ENCODE results near the gene LEO1.

The LEO1 gene

DNA sequence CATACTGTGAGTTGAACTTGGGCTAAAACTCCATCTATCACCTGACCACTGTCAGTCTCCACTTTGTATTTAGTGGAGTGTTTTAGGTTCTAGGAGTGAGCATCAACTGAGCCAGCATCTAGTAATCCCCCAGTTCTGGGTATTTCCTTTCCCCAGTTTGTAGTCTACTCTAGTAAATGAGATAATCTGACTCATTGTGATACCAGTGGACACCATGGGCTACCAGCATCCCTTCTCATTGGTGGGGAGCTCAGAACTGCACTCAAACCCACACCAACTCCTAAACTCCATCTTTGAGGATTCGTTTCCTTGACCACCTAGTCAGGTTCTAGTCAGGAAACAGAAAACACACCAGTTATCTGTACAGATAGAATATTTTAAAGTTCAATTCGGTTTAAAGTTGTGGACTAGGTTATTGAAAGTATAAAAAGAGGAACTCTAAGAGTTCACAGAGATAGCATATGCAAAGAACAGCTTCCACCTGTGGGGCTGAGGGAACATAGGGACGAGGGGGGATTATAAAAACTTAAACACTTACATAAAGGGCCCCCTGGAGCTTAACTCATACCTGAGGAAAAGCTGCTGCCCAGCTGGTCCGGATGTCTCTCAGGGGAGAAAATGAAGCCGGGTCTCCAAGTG is 36.0 kb downstream of the LEO1 start:
- FAIRE-seq: no peak
- DNase-seq (ENCODE audit: insufficient read length, low spot score): no peak
- TF ChIP-seq POLR2A (IDR thresholded peaks at IDR 0.05; ENCODE audit: low read depth, low read length): no peak

DNA sequence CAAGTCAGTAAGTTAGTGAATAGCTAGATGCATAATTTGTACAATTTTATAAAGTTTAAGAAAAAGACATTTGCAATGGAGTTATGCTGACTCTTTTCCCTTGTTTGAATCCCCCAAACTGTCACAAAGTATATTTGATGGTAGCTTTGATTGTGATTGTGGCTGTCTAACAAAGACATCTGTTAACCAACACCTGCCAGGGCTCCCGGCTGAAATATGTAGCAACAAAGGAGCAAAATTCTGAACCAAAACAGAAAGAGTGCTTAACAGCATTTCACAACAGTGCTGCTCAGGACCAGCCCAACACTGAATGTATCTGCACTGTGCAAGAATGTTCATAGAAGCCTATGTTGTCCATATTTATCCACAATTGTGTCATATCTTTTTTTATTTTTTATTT is 39.4 kb downstream of the LEO1 start:
- FAIRE-seq (no peak), DNase-seq (ENCODE audit: insufficient read length, low spot score) (no peak)
- TF ChIP-seq POLR2A (IDR thresholded peaks at IDR 0.05; ENCODE audit: low read depth, low read length): no peak

DNA sequence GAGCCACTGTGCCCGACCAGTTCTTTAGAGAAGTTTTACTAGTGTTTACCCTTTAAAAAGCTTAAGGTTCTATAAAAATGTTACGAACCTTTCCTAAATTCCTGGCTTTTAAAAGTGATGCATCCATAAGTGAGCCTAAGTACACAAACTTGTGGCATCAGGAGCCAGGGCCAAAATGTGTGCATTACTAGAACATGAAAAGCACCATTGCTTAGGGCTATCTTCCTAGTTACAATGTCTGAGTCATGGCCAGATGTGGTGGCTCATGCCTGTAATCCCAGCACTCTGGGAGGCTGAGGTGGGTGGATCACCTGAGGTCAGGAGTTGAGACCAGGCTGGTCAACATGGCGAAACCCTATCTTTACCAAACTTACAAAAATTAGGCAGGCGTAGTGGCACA is 39.9 kb downstream of the LEO1 start:
- DNase-seq (ENCODE audit: insufficient read length, low spot score): no peak
- no peak for TF ChIP-seq POLR2A (IDR thresholded peaks at IDR 0.05; ENCODE audit: low read depth, low read length)
- FAIRE-seq: no peak

DNA sequence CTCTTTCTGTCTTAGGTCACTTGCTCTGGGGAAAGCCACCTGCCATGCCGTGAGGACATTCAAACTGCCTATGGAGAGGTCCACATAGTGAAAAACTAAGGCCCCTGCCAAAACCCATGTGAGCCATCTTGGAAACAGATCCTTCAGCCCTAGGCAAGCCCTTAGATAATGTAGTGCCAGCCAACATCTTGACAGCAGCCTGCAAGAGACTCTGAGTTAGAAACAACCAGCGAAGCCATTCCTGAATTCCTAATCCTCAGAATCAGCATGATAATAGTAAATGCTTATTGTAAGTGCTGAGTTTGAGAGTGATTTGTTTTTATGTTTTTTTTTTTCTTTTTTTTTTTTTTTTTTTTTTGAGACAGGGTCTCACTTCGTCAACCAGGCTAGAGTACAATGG is 40.6 kb downstream of the LEO1 start:
- no peak for DNase-seq (ENCODE audit: insufficient read length, low spot score)
- no peak for FAIRE-seq
- TF ChIP-seq POLR2A (IDR thresholded peaks at IDR 0.05; ENCODE audit: low read depth, low read length): no peak

DNA sequence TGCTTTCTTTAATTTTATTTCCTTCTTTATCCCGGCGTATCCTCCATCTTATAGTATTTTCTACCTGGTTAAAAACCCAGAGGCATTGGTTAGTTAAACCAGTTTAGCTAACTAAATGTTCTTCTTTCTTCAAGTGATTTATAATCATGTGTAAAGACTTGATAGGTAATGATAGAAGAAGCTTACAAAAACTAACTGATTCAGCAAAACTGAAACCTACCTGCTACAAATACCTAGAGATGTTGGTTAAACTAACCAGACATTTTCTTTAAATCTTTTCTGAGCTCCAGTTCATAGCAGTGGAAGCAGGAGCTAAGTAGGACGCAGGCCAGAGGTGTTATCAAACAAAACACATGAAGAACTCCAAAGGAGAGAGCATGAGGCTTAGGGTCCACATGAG is 44.8 kb downstream of the LEO1 start:
- FAIRE-seq (no peak), DNase-seq (ENCODE audit: insufficient read length, low spot score) (no peak)
- no peak for TF ChIP-seq POLR2A (IDR thresholded peaks at IDR 0.05; ENCODE audit: low read depth, low read length)

DNA sequence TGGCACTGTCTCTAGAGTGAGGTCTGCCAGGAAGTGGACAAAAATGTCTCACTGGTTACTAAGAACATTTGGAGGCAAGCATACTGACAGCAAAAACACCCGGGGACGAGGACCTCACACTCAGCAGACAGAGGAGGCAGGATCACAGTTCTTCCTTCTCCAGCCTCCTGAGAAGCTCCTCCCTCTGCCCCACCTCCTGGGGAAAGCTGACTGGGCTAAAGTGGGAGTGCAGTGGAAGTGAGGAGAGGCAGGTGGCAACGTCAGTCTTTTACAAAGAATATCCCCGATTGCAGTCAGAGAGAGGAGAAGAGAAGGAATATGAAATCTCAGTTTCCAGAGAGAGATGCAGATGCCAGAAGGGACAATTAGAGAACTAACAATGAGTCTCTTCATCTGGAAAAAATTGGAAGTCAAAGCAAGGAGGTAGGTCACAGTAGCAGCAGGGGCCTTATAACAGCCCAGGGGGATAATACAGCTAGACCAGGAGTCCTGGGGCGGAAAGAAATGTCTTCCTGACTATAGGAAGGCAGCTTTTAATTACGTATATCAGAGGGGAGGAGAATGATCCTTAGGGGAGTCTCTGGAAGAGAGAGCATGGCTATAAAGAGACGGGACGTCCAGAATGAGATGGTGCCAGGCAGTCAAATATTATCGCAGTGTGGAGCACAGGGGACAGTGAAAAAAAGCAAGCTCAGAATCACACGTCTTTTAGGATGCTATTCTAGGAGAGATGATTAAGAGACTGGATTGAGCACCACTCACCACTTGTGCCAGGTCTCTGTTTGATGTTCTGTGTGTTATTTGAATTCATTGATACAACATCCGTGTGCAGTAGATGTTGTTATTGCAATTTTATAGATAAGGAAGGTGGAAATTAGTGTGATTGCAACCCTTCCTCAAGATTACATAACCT is 47.2 kb downstream of the LEO1 start:
- FAIRE-seq (no peak), DNase-seq (ENCODE audit: insufficient read length, low spot score) (no peak)
- no peak for TF ChIP-seq POLR2A (IDR thresholded peaks at IDR 0.05; ENCODE audit: low read depth, low read length)

DNA sequence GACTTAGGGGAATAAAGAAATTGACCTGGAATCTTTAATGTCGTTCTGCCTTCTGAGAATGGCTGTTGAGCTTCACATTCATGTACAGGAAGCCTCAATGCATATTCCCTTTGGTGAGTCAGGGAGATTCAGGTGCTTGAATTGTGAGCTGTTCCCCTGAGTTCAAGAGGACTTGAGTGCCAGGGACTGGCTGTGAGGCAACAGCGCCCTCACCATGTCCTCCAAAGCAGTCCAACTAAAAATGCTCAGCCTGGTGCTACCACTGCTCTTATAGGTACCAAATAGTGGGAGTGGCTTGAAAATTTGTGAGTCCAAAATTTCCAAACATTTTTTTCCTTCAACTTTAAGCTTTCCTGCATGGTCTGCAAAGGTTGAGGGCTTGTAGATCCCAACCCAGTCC is 54.1 kb downstream of the LEO1 start:
- peak; percentile 17 for DNase-seq (ENCODE audit: insufficient read length, low spot score)
- peak; percentile 30 for FAIRE-seq
- TF ChIP-seq POLR2A (IDR thresholded peaks at IDR 0.05; ENCODE audit: low read depth, low read length): no peak

DNA sequence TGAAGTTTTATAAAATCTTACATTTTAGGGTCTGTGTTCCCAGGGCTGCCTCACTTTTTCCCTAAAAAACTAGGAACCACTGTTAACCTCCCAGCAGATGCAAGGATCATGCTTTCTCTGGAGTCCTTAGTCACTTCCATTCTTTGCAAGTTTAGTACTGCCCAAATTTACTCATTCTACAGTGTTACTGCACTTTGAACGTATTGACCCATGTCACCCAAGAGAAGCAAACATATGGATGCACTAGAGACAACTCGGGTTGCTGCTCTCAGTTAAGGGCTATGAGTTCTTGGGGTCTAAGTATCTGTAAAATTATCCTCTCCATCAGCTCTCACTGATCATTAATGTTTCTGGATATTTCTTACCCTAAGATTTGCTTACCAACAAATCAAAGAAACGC is 59.0 kb downstream of the LEO1 start:
- no peak for TF ChIP-seq POLR2A (IDR thresholded peaks at IDR 0.05; ENCODE audit: low read depth, low read length)
- DNase-seq (ENCODE audit: insufficient read length, low spot score): no peak
- no peak for FAIRE-seq

DNA sequence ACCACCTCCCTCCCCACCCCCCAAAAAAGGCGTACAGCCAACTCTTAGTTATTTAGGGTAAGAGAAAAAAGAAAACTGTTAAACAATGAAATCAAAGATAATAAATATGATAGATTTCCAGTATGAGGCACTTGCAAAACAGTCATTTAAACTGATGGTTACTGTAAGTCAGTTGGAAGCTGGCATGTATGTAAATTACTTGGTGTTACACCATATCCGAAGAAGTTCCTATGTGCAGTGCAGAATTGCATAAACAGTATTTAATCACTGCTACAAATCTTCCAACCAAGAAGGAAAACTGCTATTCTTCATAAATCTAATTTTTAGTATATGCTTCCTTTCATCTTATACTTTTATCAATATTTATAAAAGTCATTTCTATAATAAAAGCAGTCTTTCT is 62.0 kb downstream of the LEO1 start:
- no peak for TF ChIP-seq POLR2A (IDR thresholded peaks at IDR 0.05; ENCODE audit: low read depth, low read length)
- FAIRE-seq (no peak), DNase-seq (ENCODE audit: insufficient read length, low spot score) (no peak)

DNA sequence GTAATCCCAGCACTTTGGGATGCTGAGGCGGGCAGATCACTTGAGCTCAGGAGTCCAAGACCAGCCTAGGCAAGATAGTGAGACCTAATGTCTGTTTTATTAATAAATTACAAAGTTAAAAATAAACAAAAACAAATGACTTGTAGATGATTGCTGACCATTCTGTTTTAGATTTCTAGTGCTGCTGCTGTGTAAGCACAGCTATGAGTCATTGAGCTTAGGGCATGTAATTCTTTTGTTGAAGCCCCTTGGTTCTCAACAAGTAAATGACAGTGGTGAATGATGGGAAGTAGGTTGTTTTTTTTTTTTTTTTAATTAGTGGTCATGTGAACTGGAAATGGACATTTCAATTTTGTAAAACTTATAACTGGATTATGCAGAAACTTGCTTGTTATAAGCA is 63.3 kb downstream of the LEO1 start:
- no peak for DNase-seq (ENCODE audit: insufficient read length, low spot score)
- no peak for TF ChIP-seq POLR2A (IDR thresholded peaks at IDR 0.05; ENCODE audit: low read depth, low read length)
- FAIRE-seq: no peak

DNA sequence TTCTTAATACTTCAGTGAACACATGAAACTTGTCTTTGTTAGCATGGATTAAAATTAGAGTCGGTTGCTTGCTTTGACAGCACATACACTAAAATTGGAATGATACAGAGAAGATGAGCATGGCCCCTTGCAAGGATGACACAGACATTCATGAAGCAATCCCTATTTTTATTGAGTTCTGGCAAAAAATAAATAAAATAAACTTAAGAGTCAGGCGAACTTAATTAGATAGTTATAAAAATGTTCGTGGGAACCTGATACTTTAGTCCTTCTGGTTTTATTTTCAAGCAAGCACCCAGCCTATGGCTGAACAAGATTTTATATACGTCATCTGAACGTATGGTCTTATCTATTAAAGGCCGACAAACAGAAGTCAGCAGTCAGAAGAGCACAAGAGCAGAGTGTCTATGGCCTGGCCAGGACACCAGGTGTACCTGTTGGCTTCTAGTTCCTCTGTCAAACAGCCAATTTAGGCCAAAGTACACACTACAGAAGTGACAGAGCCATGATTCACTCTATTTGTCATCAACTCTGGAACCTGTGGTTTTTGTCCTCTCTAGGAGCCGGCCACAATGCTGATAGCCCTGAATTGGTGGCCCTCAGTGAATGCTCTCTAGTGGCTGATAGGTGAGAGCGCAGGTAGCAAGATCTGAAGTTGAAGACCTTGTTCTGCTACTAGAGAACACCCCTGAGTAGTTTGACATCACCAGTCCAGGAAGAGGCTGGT is 64.3 kb downstream of the LEO1 start:
- peak; percentile 84 for FAIRE-seq
- peak; percentile 11 for DNase-seq (ENCODE audit: insufficient read length, low spot score)
- no peak for TF ChIP-seq POLR2A (IDR thresholded peaks at IDR 0.05; ENCODE audit: low read depth, low read length)

DNA sequence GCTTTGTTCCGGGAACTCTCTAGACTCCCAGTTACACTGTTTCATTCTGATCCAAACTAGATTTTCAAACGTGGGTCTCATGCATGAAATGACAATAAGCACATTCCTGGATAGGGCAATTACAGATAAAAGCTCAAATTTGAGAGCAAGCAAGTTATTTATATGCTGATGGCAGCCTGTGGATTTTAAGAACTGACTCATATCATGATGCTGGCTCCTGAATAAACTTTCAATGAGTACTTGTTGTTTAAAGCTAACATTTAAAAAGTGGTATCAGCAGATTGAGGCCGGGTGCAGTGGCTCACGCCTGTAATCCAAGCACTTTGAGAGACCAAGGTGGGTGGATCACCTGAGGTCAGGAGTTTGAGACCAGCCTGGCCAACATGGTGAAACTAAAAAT is 66.6 kb downstream of the LEO1 start:
- DNase-seq (ENCODE audit: insufficient read length, low spot score): no peak
- no peak for FAIRE-seq
- no peak for TF ChIP-seq POLR2A (IDR thresholded peaks at IDR 0.05; ENCODE audit: low read depth, low read length)

DNA sequence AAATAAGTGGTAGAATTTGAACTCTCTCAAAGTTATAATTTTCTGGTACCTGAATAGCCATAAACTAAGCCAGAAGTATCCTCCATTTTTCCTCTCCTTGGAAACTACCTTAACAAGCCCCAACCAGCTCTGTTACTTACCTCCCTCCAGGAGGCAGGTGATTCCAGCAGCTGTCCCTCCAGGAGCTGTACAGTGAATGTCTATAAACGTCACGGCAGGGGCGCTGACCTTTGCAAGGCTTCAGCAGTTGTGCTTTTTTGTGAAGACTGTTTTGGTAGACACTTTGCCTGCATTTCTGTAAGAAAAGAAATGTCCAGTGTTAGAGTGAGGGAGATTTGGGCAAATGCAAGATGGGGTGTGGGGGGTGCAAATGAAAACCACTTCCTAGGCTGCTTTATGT is 67.2 kb downstream of the LEO1 start:
- no peak for DNase-seq (ENCODE audit: insufficient read length, low spot score)
- FAIRE-seq: no peak

DNA sequence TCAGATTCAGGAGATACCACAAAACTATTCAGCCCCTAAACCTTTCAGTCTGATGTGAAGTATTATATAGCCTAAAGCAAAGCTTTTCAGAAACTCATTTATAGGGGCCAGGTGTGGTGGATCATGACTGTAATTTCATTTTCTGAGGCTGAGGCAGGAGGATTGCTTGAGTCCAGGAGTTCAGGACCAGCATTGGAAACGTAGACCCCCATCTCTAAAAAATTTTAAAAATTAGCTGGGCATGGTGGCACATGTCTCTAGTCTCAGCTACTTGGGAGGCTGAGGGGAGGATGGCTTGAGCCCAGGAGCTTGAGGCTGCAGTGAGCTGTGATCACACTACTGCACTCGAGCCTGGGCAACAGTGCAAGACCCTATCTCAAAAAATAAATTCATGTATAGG is 82.1 kb downstream of the LEO1 start:
- DNase-seq (ENCODE audit: insufficient read length, low spot score) (no peak), FAIRE-seq (no peak)
- no peak for TF ChIP-seq POLR2A (IDR thresholded peaks at IDR 0.05; ENCODE audit: low read depth, low read length)

More for the DNA sequence above, 67.2 kb downstream of the LEO1 start:
- TF ChIP-seq POLR2A (IDR thresholded peaks at IDR 0.05; ENCODE audit: low read depth, low read length): no peak
